HepG2 (cell line): Measurements from ENCODE around the gene ARL4D. TPM values are rescaled to one million over a fixed set of nuclear protein-coding genes. Genes with fewer than 3 reads are reported as not detected.

Source experiments
- ATAC-seq: fragments of 200-7000 bp; cut with Tn5 transposase; 3 replicates; pipeline ENCODE4 v1.9.1; 2020; ENCODE audit warnings: mild to moderate bottlenecking, moderate library complexity
- BruUV-seq: library from RNA; stranded (reverse); fragments of 400-500 nt; replicated peaks from 2 replicates; lab custom pipeline; 2021; lab: Mats Ljungman, UMichigan
- CTCF ChIA-PET: fragments of 300-600 bp; formaldehyde crosslinking; extraction: SDS; loops from one replicate; lab custom pipeline; 2021; ENCODE audit warnings: low total read pairs, inconsistent platforms, low intra/inter-chr PET ratio; lab: Yijun Ruan, JAX
- POLR2A ChIA-PET: fragments of 350-600 bp; sonication (Branson Sonifier 250); formaldehyde crosslinking; loops from one replicate; lab custom pipeline; 2020; ENCODE audit warnings: antibody characterized with exemption, inconsistent platforms; lab: Yijun Ruan, JAX
- DNase-seq: peaks from one replicate; pipeline ENCODE4 v3.0.0-alpha.2; 2015; ENCODE audit warnings: low spot score
- FAIRE-seq: peaks from 3 replicates; lab custom pipeline; 2011; peaks lifted over from hg19 to GRCh38; lab: Jason Lieb, UNC
- H2AFZ ChIP-seq: one replicate; pipeline ENCODE4 v1.6.1; 2011; ENCODE audit warnings: low read length, inconsistent platforms
- H3K27ac ChIP-seq: fragments of 300-600 bp; 3 replicates; pipeline ENCODE4 v1.8.0; 2011; ENCODE audit warnings: mixed run types, mild to moderate bottlenecking, mixed read lengths, low read length, inconsistent platforms; ENCODE audit not compliant: insufficient read depth; ENCODE audit errors: extremely low read length
- H3K27me3 ChIP-seq, 2 experiments: fragments of 200-600 bp in 1 of 2; 2 replicates in 1 of 2; 3 replicates in 1 of 2; pipeline versions ENCODE4 v1.6.0 to v1.8.0; 2011; ENCODE audit warnings: low read length in 2 of 2, mild to moderate bottlenecking in 2 of 2, moderate library complexity in 2 of 2, inconsistent platforms in 1 of 2; ENCODE audit not compliant: insufficient read depth in 2 of 2, control insufficient read depth in 1 of 2
- H3K36me3 ChIP-seq, 2 experiments: fragments of 200-600 bp in 1 of 2; replicated peaks in 1 of 2; 2 replicates in 1 of 2; 3 replicates in 1 of 2; pipeline versions ENCODE4 v1.5.1 to v1.8.0; 2011; ENCODE audit warnings: low read length in 2 of 2, inconsistent platforms in 1 of 2; ENCODE audit not compliant: insufficient read depth in 2 of 2, control insufficient read depth in 1 of 2
- H3K4me1 ChIP-seq: 2 replicates; pipeline ENCODE4 v1.5.1; 2012; ENCODE audit warnings: low read length, inconsistent platforms; ENCODE audit not compliant: insufficient read depth
- H3K4me2 ChIP-seq: 2 replicates; pipeline ENCODE4 v1.6.0; 2011; ENCODE audit warnings: low read depth, low read length, inconsistent platforms
- H3K4me3 ChIP-seq, 3 experiments: fragments of 200-600 bp in 1 of 3; sonication (generic), shearing (Covaris generic) in 1 of 3; replicated peaks in 1 of 3; 2 replicates each; pipeline ENCODE4 v1.5.1; 2011 to 2016; ENCODE audit warnings: low read length in 3 of 3, inconsistent platforms in 2 of 3, low read depth in 2 of 3, mild to moderate bottlenecking in 2 of 3, control low read depth in 1 of 3, mixed read lengths in 1 of 3; ENCODE audit not compliant: insufficient read depth in 1 of 3
- H3K79me2 ChIP-seq: one replicate; pipeline ENCODE4 v1.6.1; 2011; ENCODE audit warnings: low read length, inconsistent platforms; ENCODE audit not compliant: insufficient read depth
- H3K9ac ChIP-seq: 2 replicates; pipeline ENCODE4 v1.6.0; 2011; ENCODE audit warnings: mild to moderate bottlenecking, low read depth, low read length, inconsistent platforms; ENCODE audit not compliant: insufficient read depth
- H3K9me3 ChIP-seq: 2 replicates; pipeline ENCODE4 v1.5.1; 2012; ENCODE audit warnings: mild to moderate bottlenecking, low read length
- H4K20me1 ChIP-seq: 2 replicates; pipeline ENCODE4 v1.6.0; 2011; ENCODE audit warnings: inconsistent platforms, mild to moderate bottlenecking, low read length, moderate library complexity; ENCODE audit not compliant: insufficient read depth
- KDM1A ChIP-seq: IDR thresholded peaks from 2 replicates; pipeline ENCODE4 v1.6.1; 2016; ENCODE audit warnings: missing compliant biosample characterization
- ZNF121 ChIP-seq: sonication (generic); formaldehyde crosslinking; IDR thresholded peaks from 2 replicates; pipeline ENCODE4 v1.5.0; 2020; ENCODE audit warnings: mild to moderate bottlenecking, missing genetic modification reagents
- ZNF20 ChIP-seq: sonication (generic); formaldehyde crosslinking; IDR thresholded peaks from 2 replicates; pipeline ENCODE4 v1.4.0; 2020; ENCODE audit warnings: mild to moderate bottlenecking, moderate library complexity, missing genetic modification reagents
- ZNF225 ChIP-seq: sonication (generic); formaldehyde crosslinking; IDR thresholded peaks from 2 replicates; pipeline ENCODE4 v1.4.0; 2020; ENCODE audit warnings: mild to moderate bottlenecking, missing genetic modification reagents
- ZNF263 ChIP-seq: sonication (generic); formaldehyde crosslinking; IDR thresholded peaks from 2 replicates; pipeline ENCODE4 v1.4.0; 2020; ENCODE audit warnings: missing genetic modification reagents
- ZNF350 ChIP-seq: sonication (generic); formaldehyde crosslinking; IDR thresholded peaks from 2 replicates; pipeline ENCODE4 v1.4.0; 2020; ENCODE audit warnings: mild to moderate bottlenecking, low read depth, missing genetic modification reagents, borderline replicate concordance
- WGBS: methylation state at CpG from one replicate; pipeline ENCODE4 v1.1.6; 2017; ENCODE audit warnings: low lambda C conversion rate; 5-methylcytosine and 5-hydroxymethylcytosine counted together
- in situ Hi-C: cut with HindIII; loops from 2 replicates; pipeline ENCODE4 v1.10.0; 2017; ENCODE audit warnings: low pct_unique_long_range_greater_than_20kb; ENCODE audit not compliant: extremely low pct_ligation_motif_present
- intact Hi-C: fragments of 100-400 bp; cut with micrococcal nuclease; formaldehyde crosslinking; loops from one replicate; pipeline ENCODE4 v1.10.0; 2022; ENCODE audit not compliant: unreplicated experiment
- polyA plus RNA-seq, 8 experiments: library from polyadenylated mRNA; depleted of rRNA in 3 of 8; stranded (reverse) in 7 of 8; unstranded in 1 of 8; fragments of >200 nt; fragmentation: Illumina TruSeq in 4 of 8; extraction: Trizol in 4 of 8; gene quantifications; 2 replicates each; pipeline versions ENCODE4 v1.2.1 to v1.2.3, GENCODE V29; 2011 to 2016; ENCODE audit warnings: low read depth in 4 of 8, missing spikeins in 1 of 8, mixed read lengths in 1 of 8; ENCODE audit not compliant: insufficient read depth in 1 of 8
- total RNA-seq, 5 experiments: library from RNA; depleted of rRNA; stranded (reverse); fragments of >200 nt; fragmentation: Illumina TruSeq; extraction: Trizol; gene quantifications; 2 replicates each; pipeline ENCODE4 v1.2.3, GENCODE V29; 2016; ENCODE audit warnings: low read depth in 1 of 5
- TF ChIP-seq, protein P1 (sequence below): sonication (generic); formaldehyde crosslinking; IDR thresholded peaks from 2 replicates; pipeline ENCODE4 v1.4.0; 2020; ENCODE audit warnings: mild to moderate bottlenecking, low read depth, missing genetic modification reagents

ARL4D gene
- total and polyA plus RNA-seq, 2 of the 13 experiments (the other 11 are each of a cell fraction or from before 2014, with no cell fraction given), result 9.0 to 25.9 TPM

DNA sequence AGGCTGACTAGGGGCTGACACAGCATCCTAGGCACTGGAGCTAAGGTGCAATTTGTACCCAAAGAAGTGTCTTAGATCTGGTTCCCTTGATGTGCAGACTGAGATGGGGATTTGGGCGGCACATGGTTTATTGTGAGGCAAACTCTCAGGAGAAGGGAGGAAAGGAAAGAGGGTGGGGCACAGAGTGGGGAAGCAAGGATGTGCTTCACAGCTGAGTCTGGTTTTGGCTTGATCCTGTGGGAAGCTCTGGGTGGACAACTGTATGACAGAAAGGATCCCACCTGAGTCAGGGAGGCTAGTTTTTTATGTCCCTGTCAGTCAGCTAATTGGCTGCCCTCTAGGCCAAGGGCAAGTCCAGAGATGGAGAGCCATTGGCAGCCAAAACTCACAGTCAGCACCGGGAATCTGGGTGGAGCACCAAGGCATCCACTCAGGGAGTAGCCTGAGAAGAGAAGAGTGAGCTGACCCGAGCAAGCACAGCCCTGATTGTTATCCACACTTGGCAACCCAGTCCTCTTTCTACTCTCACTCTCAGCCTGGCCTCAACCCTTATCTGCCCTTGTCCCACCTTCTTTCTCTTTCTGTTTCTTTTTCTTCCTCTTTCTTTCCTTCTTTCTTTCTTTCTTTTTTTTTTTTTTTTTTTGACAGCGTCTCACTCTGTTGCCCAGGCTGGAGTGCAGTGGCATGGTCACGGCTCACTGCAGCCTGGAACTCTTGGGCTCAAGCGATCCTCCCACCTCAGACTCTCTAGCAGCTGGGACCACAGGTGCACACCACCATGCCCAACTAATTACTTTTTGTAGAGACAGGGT, 12.0 kb downstream of the ARL4D start:
- in situ Hi-C loops, result no loop called here
- H3K27me3 ChIP-seq, result peaks cover 2 to 19% of the 10 kb centered on the region in 2 experiments; a peak in 3 of 5 replicates
- no peaks in the 10 kb centered on the region for H3K9me3 ChIP-seq
- H3K9ac ChIP-seq, result no peak overlapping the region
- peak; percentile 51 for TF ChIP-seq ZNF121 (CRISPR knock-in tag)
- 0 out of 2 replicates have a peak, but pooled peaks have one; percentile 12 for TF ChIP-seq ZNF350 (CRISPR knock-in tag)
- TF ChIP-seq, protein P1, sequence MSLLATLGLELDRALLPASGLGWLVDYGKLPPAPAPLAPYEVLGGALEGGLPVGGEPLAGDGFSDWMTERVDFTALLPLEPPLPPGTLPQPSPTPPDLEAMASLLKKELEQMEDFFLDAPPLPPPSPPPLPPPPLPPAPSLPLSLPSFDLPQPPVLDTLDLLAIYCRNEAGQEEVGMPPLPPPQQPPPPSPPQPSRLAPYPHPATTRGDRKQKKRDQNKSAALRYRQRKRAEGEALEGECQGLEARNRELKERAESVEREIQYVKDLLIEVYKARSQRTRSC (CRISPR knock-in tag), result no peak
- TF ChIP-seq ZNF263 (CRISPR knock-in tag), result peak; percentile 75
- 0 out of 2 replicates have a peak, but pooled peaks have one; percentile 14 for TF ChIP-seq ZNF225
- no peak for TF ChIP-seq ZNF20 (CRISPR knock-in tag)
- 0 out of 2 replicates have a peak, but pooled peaks have one; percentile 20 for TF ChIP-seq KDM1A (CRISPR knock-in tag)
- TF ChIP-seq, all 625 proteins: peak for 5
- peaks cover 46% of the 10 kb centered on the region for H3K4me1 ChIP-seq
- no peak overlapping the region for H3K4me3 ChIP-seq
- 46% methylated on average over 6 of the region's 6 CpGs for WGBS
- H4K20me1 ChIP-seq, result no peaks in the 10 kb centered on the region
- H3K36me3 ChIP-seq, result no peaks in the 10 kb centered on the region
- ATAC-seq (peak; percentile 46), DNase-seq (no peak), FAIRE-seq (no peak)
- intact Hi-C loops, result no loop called here
- peak overlapping the region; percentile 11; the same call in 1 of the 2 replicates for H3K4me2 ChIP-seq
- POLR2A ChIA-PET, result interaction anchor here (0.8 to 6.6 kb wide), 6 partner anchors 13 to 135 kb away, joined by 3 to 71 read pairs (median 3); partner anchors contain the start of genes ARL4D and ETV4
- CTCF ChIA-PET, result no interaction called here
- no TSS peak for BruUV-seq
- H3K27ac ChIP-seq, result no peak overlapping the region
- no peaks in the 10 kb centered on the region for H3K79me2 ChIP-seq
- no peak overlapping the region for H2AFZ ChIP-seq
